ENCODE data around the gene ABCC11. TPM values are rescaled to one million over a fixed set of nuclear protein-coding genes. Genes with fewer than 3 reads are reported as not detected.
A peak's percentile ranks its signal among the peaks of the same experiment; 100 is the strongest.

The ABCC11 gene
- total and polyA plus RNA-seq, 2 of the 4 experiments (the other 2 are of a cell fraction): 0.09 to 0.18 TPM

GRCh38 chr16:48153774-48154173, 93.6 kb downstream of the ABCC11 start:
- Histone ChIP-seq H4K8ac (ENCODE audit: low read depth in 2 of 2, low read length in 2 of 2) (no peak overlapping the region), H3K18ac (ENCODE audit: low read depth, low read length) (no peak overlapping the region), H2AK9ac (replicated peaks; ENCODE audit: low read depth, low read length, poor library complexity) (no peak overlapping the region), H3K9me3 (ENCODE audit: control insufficient read depth, insufficient read depth, low read length) (no peaks in the 10 kb centered on the region), H2BK20ac (ENCODE audit: low read depth, low read length) (no peak overlapping the region), H3K4ac (ENCODE audit: low read depth, low read length) (peak overlapping the region; percentile 3; the same call in 1 of the 2 replicates), H3K23ac (ENCODE audit: low read depth, low read length) (no peak overlapping the region), H3K14ac (replicated peaks; ENCODE audit: low read depth, low read length) (no peak overlapping the region), H3K9me1 (ENCODE audit: insufficient read depth, low read length) (0 out of 2 replicates have a peak, but pooled peaks cover 5% of the 10 kb centered on the region), H3K4me3 (ENCODE audit: insufficient read depth, low read depth, low read length) (no peak overlapping the region), H3K4me2 (ENCODE audit: low read depth, low read length) (no peak overlapping the region), H2BK5ac (ENCODE audit: low read depth, low read length, poor library complexity, severe bottlenecking) (no peak overlapping the region), H2AFZ (replicated peaks; ENCODE audit: low read length, poor library complexity) (no peak overlapping the region), H4K20me1 (ENCODE audit: insufficient read depth, low read length) (no peaks in the 10 kb centered on the region), H2AK5ac (ENCODE audit: low read depth, low read length) (no peak overlapping the region), H3K4me1 (ENCODE audit: control insufficient read depth, insufficient read depth, low read length) (peaks cover 2% of the 10 kb centered on the region), H3K56ac (ENCODE audit: extremely low read depth, insufficient read depth, low read length) (no peak overlapping the region), H3K36me3 (ENCODE audit: control insufficient read depth, insufficient read depth, low read length) (no peaks in the 10 kb centered on the region), H3K79me1 (ENCODE audit: low read depth in 1 of 2, low read length in 2 of 2) (no peaks in the 10 kb centered on the region), H3K27ac (ENCODE audit: insufficient read depth, low read length) (no peak overlapping the region), H2BK15ac (ENCODE audit: low read depth, low read length) (no peak overlapping the region), H4K5ac (ENCODE audit: low read depth, low read length) (no peak overlapping the region), H3K9ac (ENCODE audit: low read depth, low read length) (no peak overlapping the region), H2BK120ac (ENCODE audit: low read depth, low read length) (no peak overlapping the region), H4K91ac (ENCODE audit: insufficient read depth, low read depth, low read length) (no peak overlapping the region), H3K27me3 (ENCODE audit: control insufficient read depth, insufficient read depth, low read length) (no peaks in the 10 kb centered on the region)
- ChIA-PET POLR2A (ENCODE audit: unreplicated experiment) (no interaction called here), CTCF (no interaction called here)
- DNase-seq (no peak), ATAC-seq (ENCODE audit: low read depth) (no peak)
- intact Hi-C loops (cut with micrococcal nuclease): loop anchor here (10.0 kb wide), 2 partner anchors 269 to 459 kb away; no protein-coding TSS in a partner anchor
- dilution Hi-C loops (cut with HindIII; ENCODE audit: low sequenced_read_pairs, unreplicated experiment): no loop called here
- TF ChIP-seq RAD21 (IDR thresholded peaks at IDR 0.05; ENCODE audit: low read length) (no peak), CHD1 (IDR thresholded peaks at IDR 0.05; ENCODE audit: low read depth, low read length) (no peak), FOS (IDR thresholded peaks at IDR 0.05; ENCODE audit: low read depth, low read length) (no peak), BHLHE40 (IDR thresholded peaks at IDR 0.05; ENCODE audit: low read depth, low read length) (no peak), MXI1 (IDR thresholded peaks at IDR 0.05; ENCODE audit: borderline replicate concordance, low read depth, low read length) (no peak), USF2 (IDR thresholded peaks at IDR 0.05; ENCODE audit: low read depth, low read length) (no peak), NFE2L2 (IDR thresholded peaks at IDR 0.05; ENCODE audit: low read depth, low read length) (no peak), RCOR1 (IDR thresholded peaks at IDR 0.05; ENCODE audit: insufficient replicate concordance, low read length) (no peak), CEBPB (IDR thresholded peaks at IDR 0.05; ENCODE audit: low read depth, low read length) (no peak), POLR2A (IDR thresholded peaks at IDR 0.05; ENCODE audit: low read depth, low read length) (no peak), ELK1 (IDR thresholded peaks at IDR 0.05; ENCODE audit: borderline replicate concordance, low read depth, low read length) (no peak), MAFK (IDR thresholded peaks at IDR 0.05; ENCODE audit: low read depth, low read length) (no peak), CTCF (conservative IDR thresholded peaks at IDR 0.05; ENCODE audit: low read depth, low read length) (no peak), MAZ (IDR thresholded peaks at IDR 0.05; ENCODE audit: borderline replicate concordance, low read depth, low read length) (no peak), RFX5 (IDR thresholded peaks at IDR 0.05; ENCODE audit: low read depth, low read length) (no peak), SMC3 (IDR thresholded peaks at IDR 0.05; ENCODE audit: low read depth, low read length) (no peak)
- in situ Hi-C loops (cut with MboI; ENCODE audit: low sequenced_read_pairs): loop anchor here (25.0 kb wide), 2 partner anchors 416 to 691 kb away; partner anchors contain the start of genes ITFG1 and PHKB
- BruUV-seq (replicated peaks): no TSS peak
- WGBS, 2 experiments (ENCODE audit: extremely low coverage in 2 of 2, insufficient read length in 1 of 2): 72% methylated on average over 3 of the region's 5 CpGs; no CpG with 5 or more reads in 1 of the 2 experiments

Data from IMR-90 (cell line).